Effector memory CD8-positive, alpha-beta T cell (primary cell): ENCODE data around the gene SS18L1.
"Not testable (repeated sequence)": the region's sequence is repeated elsewhere in the genome, so short reads cannot be mapped to it uniquely, and the experiment has no call there.

ENCODE experiments used
- ATAC-seq: fragments of 150-1000 bp; cut with Tn5 transposase; replicated peaks from 2 replicates; pipeline ENCODE4 v1.10.0; 2021; ENCODE audit warnings: mild to moderate bottlenecking, moderate library complexity
- DNase-seq, 3 experiments: peaks; one replicate each; pipeline ENCODE4 v3.0.0; 2021
- H3K27ac Mint-ChIP-seq, 2 donors: one replicate each; pipeline ENCODE4 v1.8.0; 2022; ENCODE audit warnings: mild to moderate bottlenecking in 2 of 2, mixed read lengths in 2 of 2, moderate library complexity in 2 of 2
- H3K27me3 Mint-ChIP-seq, 2 donors: one replicate each; pipeline ENCODE4 v1.8.0; 2022; ENCODE audit warnings: mixed read lengths in 2 of 2
- H3K36me3 Mint-ChIP-seq: one replicate; pipeline ENCODE4 v1.8.0; 2022; ENCODE audit warnings: mild to moderate bottlenecking, moderate library complexity, mixed read lengths; ENCODE audit not compliant: insufficient read depth
- H3K4me1 Mint-ChIP-seq, 2 donors: one replicate each; pipeline ENCODE4 v1.8.0; 2022; ENCODE audit warnings: low read depth in 2 of 2, mixed read lengths in 2 of 2
- H3K4me3 Mint-ChIP-seq, 2 donors: one replicate each; pipeline ENCODE4 v1.8.0; 2022; ENCODE audit warnings: mild to moderate bottlenecking in 2 of 2, mixed read lengths in 2 of 2, moderate library complexity in 2 of 2
- H3K9me3 Mint-ChIP-seq, 2 donors: one replicate each; pipeline ENCODE4 v1.8.0; 2022; ENCODE audit warnings: mixed read lengths in 2 of 2

SS18L1 gene

GRCh38 chr20:62115800-62116407 lies 27.7 kb upstream of the SS18L1 start:
- H3K4me1 Mint-ChIP-seq = peaks cover 27 to 31% of the 10 kb centered on the region in 2 donors
- not testable (repeated sequence) for ATAC-seq

DNA sequence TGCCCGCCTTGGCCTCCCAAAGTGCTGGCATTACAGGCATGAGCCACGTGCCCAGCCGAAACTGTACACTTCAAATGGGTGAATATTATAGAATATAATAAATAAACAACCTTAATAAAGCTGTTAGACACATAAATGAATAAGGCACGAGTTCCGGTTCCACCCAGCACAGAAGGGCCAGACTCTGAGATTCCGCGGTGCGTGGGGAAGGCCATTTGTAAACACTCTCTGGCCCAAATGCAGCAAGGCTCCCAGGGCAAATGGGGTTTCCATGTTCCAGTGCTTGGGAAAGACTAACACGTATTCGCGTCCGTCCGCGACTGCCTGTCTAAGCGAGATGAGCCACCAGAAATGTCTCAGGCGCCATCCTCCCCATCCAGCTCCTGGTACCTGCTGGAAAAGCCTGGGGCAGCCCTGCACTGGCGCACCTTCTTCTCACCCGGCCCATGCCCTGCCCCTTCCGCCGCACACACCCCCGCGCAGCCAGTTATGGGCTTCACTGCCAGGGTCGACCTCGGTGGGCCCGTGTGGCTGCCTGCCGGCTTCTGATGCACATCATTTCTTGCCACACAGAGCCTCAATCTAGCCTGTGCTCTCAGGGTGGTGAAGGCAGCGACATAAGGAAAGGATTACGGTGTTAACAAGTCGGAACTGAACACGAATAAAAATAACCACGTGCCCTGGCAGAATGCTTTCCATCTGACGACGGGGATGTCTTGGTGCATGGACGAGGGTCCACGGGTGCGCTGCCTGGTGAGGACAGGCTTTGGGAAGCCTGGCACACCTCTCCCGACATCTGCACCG lies 26.8 kb upstream of the SS18L1 start:
- Mint-ChIP-seq H3K27me3 (no peaks in the 10 kb centered on the region), H3K4me1 (peaks cover 32 to 36% of the 10 kb centered on the region in 2 donors), H3K9me3 (peaks cover 0 to 6% of the 10 kb centered on the region in 2 donors), H3K36me3 (peaks cover 34% of the 10 kb centered on the region), H3K27ac (peak overlapping the region; percentile 92 to 93), H3K4me3 (peak overlapping the region in 1 of 2 donors; percentile 64)
- ATAC-seq (no peak), DNase-seq (no peak)

More at GRCh38 chr20:62115800-62116407, 27.7 kb upstream of the SS18L1 start:
- not testable (repeated sequence) for H3K4me3 Mint-ChIP-seq, H3K27me3 Mint-ChIP-seq, DNase-seq, H3K9me3 Mint-ChIP-seq
- H3K36me3 Mint-ChIP-seq = peaks cover 30% of the 10 kb centered on the region
- H3K27ac Mint-ChIP-seq = peak overlapping the region; percentile 29 to 39

DNA sequence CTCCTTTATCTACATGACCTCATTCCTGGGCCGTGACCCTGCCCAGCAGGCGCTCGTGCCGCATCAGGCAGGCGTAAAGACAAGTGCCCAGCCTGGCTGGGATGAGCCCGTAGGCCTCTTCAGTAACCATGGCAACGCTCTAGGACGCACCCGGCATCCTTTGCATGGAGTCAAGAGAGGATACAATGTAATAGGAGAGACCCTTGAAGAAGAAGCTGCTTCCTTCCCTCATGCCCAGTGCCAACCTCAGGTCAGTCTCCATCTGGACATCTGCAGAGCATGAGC lies 26.3 kb upstream of the SS18L1 start:
- Mint-ChIP-seq H3K36me3 (peaks cover 36% of the 10 kb centered on the region), H3K9me3 (peaks cover 0 to 5% of the 10 kb centered on the region in 2 donors), H3K27me3 (no peaks in the 10 kb centered on the region), H3K4me3 (peak overlapping the region; percentile 54 to 64), H3K4me1 (peaks cover 32 to 36% of the 10 kb centered on the region in 2 donors), H3K27ac (peak overlapping the region; percentile 92 to 93)
- DNase-seq (no peak), ATAC-seq (no peak)

- Mint-ChIP-seq H3K36me3 (peaks cover 36% of the 10 kb centered on the region), H3K4me1 (peaks cover 32 to 36% of the 10 kb centered on the region in 2 donors), H3K9me3 (peaks cover 0 to 3% of the 10 kb centered on the region in 2 donors), H3K27ac (peak overlapping the region; percentile 92 to 93), H3K27me3 (no peaks in the 10 kb centered on the region), H3K4me3 (peak overlapping the region; percentile 54 to 64)
- ATAC-seq (peak; percentile 73), DNase-seq (peak; percentile 88 to 90 (median 90))
These were observed 25.9 kb upstream of the SS18L1 start for GRCh38 chr20:62117658-62118057.

DNA sequence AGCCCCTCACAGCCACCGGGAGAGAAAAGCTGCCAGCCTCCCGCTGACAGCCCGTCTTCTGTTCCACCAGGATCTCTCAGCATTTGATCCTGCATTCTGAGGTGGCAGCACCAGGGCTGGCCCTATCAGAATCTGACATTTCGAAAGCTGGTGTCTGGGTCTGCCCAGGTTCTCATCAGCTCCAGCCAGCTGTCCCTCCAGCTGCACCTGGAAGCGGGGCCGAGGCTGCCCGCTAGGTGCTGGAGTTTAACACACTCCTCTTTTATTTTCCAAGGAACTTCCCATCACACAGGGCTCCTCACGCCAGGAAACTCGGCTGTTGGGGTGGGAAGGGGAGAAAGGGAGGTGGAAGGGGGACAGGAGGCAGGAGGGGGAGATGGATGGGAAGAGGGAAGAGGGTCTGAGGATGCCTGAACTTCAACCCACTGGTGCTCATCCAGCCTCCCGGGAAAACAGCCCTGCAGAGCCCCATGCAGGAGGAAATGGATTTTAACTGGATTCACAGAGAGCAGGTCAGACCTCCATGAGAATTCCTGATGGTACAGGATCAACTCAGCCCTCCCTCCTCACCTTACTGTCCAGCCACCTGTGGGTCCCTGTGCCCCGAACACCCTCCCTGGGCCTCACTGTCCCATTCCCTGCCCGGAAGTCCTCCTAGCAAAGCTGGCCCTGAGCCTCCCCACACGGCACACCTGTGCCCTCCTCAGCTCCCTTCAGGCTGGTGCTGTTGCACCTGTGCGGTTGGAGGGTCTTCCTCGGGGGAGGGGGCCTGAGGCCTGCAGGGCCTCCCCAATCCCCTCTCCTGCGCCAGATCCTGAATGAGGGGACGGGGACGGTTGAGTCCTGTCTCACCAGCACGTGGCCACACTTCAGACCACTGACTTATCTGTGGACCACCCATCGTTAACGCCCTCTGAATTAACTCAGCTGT lies 25.2 kb upstream of the SS18L1 start:
- peak overlapping the region; percentile 92 to 93 for H3K27ac Mint-ChIP-seq
- peaks cover 42% of the 10 kb centered on the region for H3K36me3 Mint-ChIP-seq
- peak overlapping the region; percentile 54 to 64 for H3K4me3 Mint-ChIP-seq

DNA sequence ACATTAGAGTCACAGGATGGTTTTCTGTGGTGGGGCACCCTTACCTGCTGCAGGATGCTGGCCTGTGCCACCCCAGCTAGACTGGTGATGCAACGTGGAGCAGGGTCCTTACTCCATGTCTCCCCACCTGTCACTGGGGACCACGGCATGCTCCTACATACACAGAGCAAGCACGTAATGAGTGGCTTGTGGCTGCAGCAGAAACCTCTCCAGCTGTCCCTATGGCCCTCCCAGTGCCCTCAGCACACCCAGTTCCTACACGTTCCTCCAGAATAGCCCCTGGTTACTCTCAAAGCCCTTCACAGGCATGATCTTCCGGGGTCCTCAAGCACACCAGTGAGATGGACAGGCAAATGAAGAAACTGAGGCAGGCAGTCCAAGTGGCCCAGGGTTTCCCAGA lies 24.5 kb upstream of the SS18L1 start:
- peaks cover 42% of the 10 kb centered on the region in 2 donors for H3K4me1 Mint-ChIP-seq
- ATAC-seq (no peak), DNase-seq (no peak)
- peaks cover 43% of the 10 kb centered on the region for H3K36me3 Mint-ChIP-seq
- H3K9me3 Mint-ChIP-seq = no peaks in the 10 kb centered on the region
- H3K4me3 Mint-ChIP-seq = peak overlapping the region; percentile 37 to 44
- H3K27me3 Mint-ChIP-seq = no peaks in the 10 kb centered on the region
- peak overlapping the region; percentile 92 to 93 for H3K27ac Mint-ChIP-seq

More for the DNA sequence above, 25.2 kb upstream of the SS18L1 start:
- H3K27me3 Mint-ChIP-seq = no peaks in the 10 kb centered on the region
- ATAC-seq (no peak), DNase-seq (no peak)
- peaks cover 34 to 36% of the 10 kb centered on the region in 2 donors for H3K4me1 Mint-ChIP-seq
- H3K9me3 Mint-ChIP-seq = no peaks in the 10 kb centered on the region

DNA sequence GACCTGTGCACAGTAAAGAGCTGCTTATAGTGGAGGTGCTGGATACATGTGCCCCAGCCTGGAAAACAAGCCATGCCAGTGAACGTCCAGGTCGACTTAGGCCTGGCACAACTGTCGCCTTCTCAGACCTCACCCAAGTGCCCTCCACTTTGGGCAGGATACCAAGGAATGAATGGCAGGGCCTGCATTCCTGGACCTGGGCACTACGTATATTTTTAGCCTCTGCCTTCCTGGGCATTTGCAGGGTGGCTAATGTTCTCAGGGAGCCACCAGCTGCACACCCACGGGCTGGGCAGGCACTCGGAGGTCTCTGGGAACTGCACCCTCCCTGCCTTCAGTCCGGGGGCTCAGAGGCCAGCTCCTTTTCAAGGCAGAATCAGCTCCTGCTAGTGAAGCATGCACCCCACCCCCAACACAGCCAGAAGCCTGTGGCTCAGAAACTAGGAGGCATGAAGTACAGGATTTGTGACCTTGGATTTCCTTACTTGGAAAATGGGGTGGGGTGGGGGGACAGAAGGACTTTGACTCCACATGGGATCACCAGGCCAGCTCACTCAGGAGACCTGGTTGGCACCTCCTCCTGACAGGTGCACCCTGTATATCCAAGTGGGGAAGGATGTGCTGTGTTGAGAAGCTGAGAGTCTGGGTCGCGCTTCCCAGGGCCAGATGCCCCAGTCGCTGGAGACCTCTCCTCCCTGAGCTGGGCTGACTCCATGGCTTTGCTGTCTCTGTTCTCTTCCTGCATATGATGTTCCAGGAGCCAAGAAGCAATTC lies 23.8 kb upstream of the SS18L1 start:
- DNase-seq = no peak
- Mint-ChIP-seq H3K36me3 (peaks cover 43% of the 10 kb centered on the region), H3K4me3 (peak overlapping the region in 1 of 2 donors; percentile 44), H3K27me3 (no peaks in the 10 kb centered on the region), H3K27ac (peak overlapping the region; percentile 92 to 93), H3K4me1 (peaks cover 45 to 47% of the 10 kb centered on the region in 2 donors), H3K9me3 (no peaks in the 10 kb centered on the region)
- ATAC-seq = no peak

DNA sequence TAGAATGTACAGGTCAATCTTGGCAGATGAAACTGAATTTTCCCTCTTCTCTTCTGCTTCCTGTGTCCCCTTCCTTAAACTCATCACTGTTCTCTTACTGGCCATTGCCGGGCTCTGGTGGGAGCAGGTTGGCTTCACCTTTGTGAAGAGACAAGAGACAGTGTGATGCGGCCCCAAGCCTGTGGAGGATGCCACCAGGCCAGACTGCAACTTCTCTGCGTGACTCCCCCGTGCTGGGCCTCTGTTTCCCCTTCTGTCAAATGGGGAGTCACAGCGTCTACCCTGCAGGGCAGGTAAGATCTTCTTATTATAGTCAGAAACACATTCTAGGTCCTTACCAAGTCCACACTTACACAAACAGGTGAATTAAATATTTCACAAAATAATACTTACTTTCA lies 23.2 kb upstream of the SS18L1 start:
- H3K27me3 Mint-ChIP-seq = no peaks in the 10 kb centered on the region
- peak overlapping the region; percentile 80 to 82 for H3K4me3 Mint-ChIP-seq
- DNase-seq (no peak), ATAC-seq (no peak)
- no peaks in the 10 kb centered on the region for H3K9me3 Mint-ChIP-seq
- H3K4me1 Mint-ChIP-seq = peaks cover 45 to 51% of the 10 kb centered on the region in 2 donors
- peaks cover 43% of the 10 kb centered on the region for H3K36me3 Mint-ChIP-seq
- H3K27ac Mint-ChIP-seq = peak overlapping the region; percentile 83 to 93

- H3K4me3 Mint-ChIP-seq = peak overlapping the region; percentile 80 to 82
- ATAC-seq (no peak), DNase-seq (peak in 1 of 3 experiments; percentile 29)
- peaks cover 51% of the 10 kb centered on the region for H3K36me3 Mint-ChIP-seq
- H3K9me3 Mint-ChIP-seq = no peaks in the 10 kb centered on the region
- peak overlapping the region; percentile 83 to 93 for H3K27ac Mint-ChIP-seq
- no peaks in the 10 kb centered on the region for H3K27me3 Mint-ChIP-seq
- H3K4me1 Mint-ChIP-seq = peaks cover 45 to 53% of the 10 kb centered on the region in 2 donors
These were observed 22.4 kb upstream of the SS18L1 start for GRCh38 chr20:62120990-62121775.

- H3K9me3 Mint-ChIP-seq = no peaks in the 10 kb centered on the region
- H3K36me3 Mint-ChIP-seq = peaks cover 56% of the 10 kb centered on the region
- peak within 1 kb of the TSS; percentile 82 to 84 for H3K4me3 Mint-ChIP-seq
- ATAC-seq (peak; percentile 66), DNase-seq (peak; percentile 87 to 94 (median 90))
- peaks cover 45 to 53% of the 10 kb centered on the region in 2 donors for H3K4me1 Mint-ChIP-seq
- H3K27me3 Mint-ChIP-seq = no peaks in the 10 kb centered on the region
- peak within 1 kb of the TSS; percentile 83 to 93 for H3K27ac Mint-ChIP-seq
These were observed 21.6 kb upstream of the SS18L1 start, which contains the start of gene LSM14B for GRCh38 chr20:62121776-62122653. LSM14B (plus strand) TSS chr20:62122475; CDS start chr20:62122667, 192 bp downstream.

DNA sequence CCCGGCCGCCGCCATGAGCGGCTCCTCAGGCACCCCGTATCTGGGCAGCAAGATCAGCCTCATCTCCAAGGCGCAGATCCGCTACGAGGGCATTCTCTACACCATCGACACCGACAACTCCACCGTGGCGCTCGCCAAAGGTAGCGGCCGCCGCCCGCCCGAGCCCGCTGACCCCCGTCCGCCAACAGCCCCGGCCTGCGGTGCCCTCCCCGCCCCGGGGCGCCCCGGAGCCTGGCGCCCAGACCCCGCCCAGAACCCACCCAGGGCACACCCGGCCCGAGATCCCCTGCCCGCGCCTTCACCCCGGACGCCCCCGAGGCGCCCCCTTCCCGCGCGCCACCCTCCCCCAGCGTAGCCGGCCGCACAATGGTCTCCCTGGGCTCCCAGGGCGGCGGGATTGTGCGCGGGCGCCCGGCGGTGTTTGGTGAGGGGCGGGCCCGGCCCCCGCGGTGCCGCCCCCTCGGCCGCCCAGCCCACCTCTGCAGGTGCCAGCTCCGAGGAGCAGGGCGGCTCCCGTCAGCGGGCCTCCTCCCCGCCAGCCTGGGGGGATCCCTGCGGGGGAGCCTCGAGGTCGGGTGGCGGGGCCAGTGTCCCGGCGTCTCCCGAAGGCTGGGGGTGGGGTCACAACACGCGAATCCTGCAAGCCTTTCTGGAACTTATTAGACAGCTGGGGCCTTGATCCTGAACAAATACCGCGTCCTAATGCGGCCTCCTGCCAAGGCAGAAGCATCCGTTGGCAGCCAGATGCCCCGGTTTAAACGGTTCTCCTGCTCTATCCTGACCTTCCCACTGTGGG lies 20.7 kb upstream of the SS18L1 start:
- no peaks in the 10 kb centered on the region for H3K9me3 Mint-ChIP-seq
- H3K27me3 Mint-ChIP-seq = no peaks in the 10 kb centered on the region
- peaks cover 51% of the 10 kb centered on the region for H3K36me3 Mint-ChIP-seq
- peak; percentile 13 for ATAC-seq
- H3K4me3 Mint-ChIP-seq = peak overlapping the region; percentile 82 to 84
- H3K27ac Mint-ChIP-seq = peak overlapping the region; percentile 70 to 81
- H3K4me1 Mint-ChIP-seq = peaks cover 42 to 49% of the 10 kb centered on the region in 2 donors
- peak; percentile 26 to 31 (median 28) for DNase-seq
